Measurements from ENCODE around the gene WAC. TPM values are rescaled to one million over a fixed set of nuclear protein-coding genes. Genes with fewer than 3 reads are reported as not detected.
A peak's percentile ranks its signal among the peaks of the same experiment; 100 is the strongest.

Gene WAC
- total and polyA plus RNA-seq, 2 of the 13 experiments (the other 11 are each of a cell fraction or from before 2014, with no cell fraction given) = 69.1 to 96.2 TPM

GRCh38 chr10:28569506-28570159, 36.7 kb downstream of the WAC start (continued):
- TF ChIP-seq ZNF407 (CRISPR knock-in tag; IDR thresholded peaks at IDR 0.05; ENCODE audit: not compliant biosample characterization) (no peak), ZNF12 (CRISPR knock-in tag; IDR thresholded peaks at IDR 0.05) (no peak), ZNF629 (CRISPR knock-in tag; conservative IDR thresholded peaks at IDR 0.05) (no peak), HMG20A (CRISPR knock-in tag; IDR thresholded peaks at IDR 0.05; ENCODE audit: borderline replicate concordance) (no peak; the same call in 1 of the 2 replicates), HNRNPK (IDR thresholded peaks at IDR 0.05; ENCODE audit: low read depth, low read length, poor library complexity, severe bottlenecking) (no peak), NR1H2 (CRISPR knock-in tag; IDR thresholded peaks at IDR 0.05; ENCODE audit: borderline replicate concordance, low read depth) (no peak), ARHGAP35 (CRISPR knock-in tag; IDR thresholded peaks at IDR 0.05; ENCODE audit: borderline replicate concordance) (no peak), NCOA2 (CRISPR knock-in tag; IDR thresholded peaks at IDR 0.05) (0 out of 2 replicates have a peak, but pooled peaks have one; percentile 21), ZNF614 (CRISPR knock-in tag; IDR thresholded peaks at IDR 0.05; ENCODE audit: borderline replicate concordance) (no peak), TP53 (CRISPR knock-in tag; conservative IDR thresholded peaks at IDR 0.05) (no peak), ZSCAN30 (CRISPR knock-in tag; IDR thresholded peaks at IDR 0.05) (no peak), ZNF20 (CRISPR knock-in tag; IDR thresholded peaks at IDR 0.05) (no peak), MAFF (IDR thresholded peaks at IDR 0.05; ENCODE audit: low read depth, low read length) (peak; percentile 61; the same call in 1 of the 2 replicates), IRF1 (CRISPR knock-in tag; IDR thresholded peaks at IDR 0.05; ENCODE audit: low read depth) (no peak), ZSCAN21 (CRISPR knock-in tag; IDR thresholded peaks at IDR 0.05; ENCODE audit: borderline replicate concordance) (no peak), ZNF296 (CRISPR knock-in tag; conservative IDR thresholded peaks at IDR 0.05) (no peak), EZH2 (conservative IDR thresholded peaks at IDR 0.05; ENCODE audit: low read depth, low read length) (no peak), RFX3 (CRISPR knock-in tag; IDR thresholded peaks at IDR 0.05) (no peak), SETDB1 (CRISPR knock-in tag; IDR thresholded peaks at IDR 0.05; ENCODE audit: borderline replicate concordance) (no peak)
